Astrocyte (in vitro differentiated cells and primary cell): ENCODE results near the gene NFE2L1.

Experiments
- EZH2 ChIP-seq: IDR thresholded peaks from 2 replicates; pipeline ENCODE4 v1.6.1; 2012; ENCODE audit warnings: mild to moderate bottlenecking, low read length, inconsistent platforms; ENCODE audit not compliant: insufficient read depth
- TF ChIP-seq, protein P1 (sequence below): IDR thresholded peaks from 2 replicates; pipeline ENCODE4 v1.5.1; 2011; ENCODE audit warnings: low read depth, mild to moderate bottlenecking, inconsistent platforms, low read length, moderate library complexity; ENCODE audit not compliant: insufficient read depth

DNA sequence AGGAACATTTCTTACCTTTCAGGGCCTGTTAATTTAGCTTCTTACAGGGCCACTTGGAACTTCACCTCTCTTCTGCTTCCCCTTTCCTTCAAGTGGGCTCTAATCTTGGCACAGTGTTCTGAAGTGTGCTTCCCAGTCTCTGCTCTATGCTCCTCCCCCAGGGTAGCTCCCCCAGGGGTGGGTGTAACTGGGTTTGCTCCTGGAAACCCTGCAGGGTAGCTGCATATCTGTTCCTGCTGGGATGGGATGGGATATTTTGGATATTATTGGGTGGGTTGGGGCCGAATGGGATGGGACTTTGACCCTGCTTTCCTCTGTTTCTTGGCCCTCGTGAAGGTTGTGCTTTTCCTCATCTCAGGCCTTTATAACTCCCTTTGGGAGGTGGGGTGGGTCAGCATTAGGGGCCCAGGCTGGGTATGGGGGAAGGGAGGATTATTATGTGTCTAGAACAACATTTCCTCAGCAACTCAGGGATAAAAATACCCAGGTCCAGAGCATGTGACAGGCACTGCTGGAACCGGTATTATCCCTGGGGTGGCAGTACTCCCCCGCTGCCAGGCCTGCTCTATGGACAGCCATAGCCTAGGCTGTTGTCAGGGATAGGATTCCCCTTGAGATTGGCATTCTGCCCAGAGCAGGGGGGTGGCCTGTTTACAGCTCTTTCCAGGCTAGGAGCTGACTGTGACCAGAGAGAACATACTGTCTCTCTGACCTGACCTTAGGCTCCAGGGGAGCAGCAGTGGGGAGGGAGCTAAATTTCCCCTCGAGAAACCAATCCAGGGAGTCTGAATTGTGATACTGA, 5.0 kb downstream of the NFE2L1 start:
- TF ChIP-seq, protein P1, sequence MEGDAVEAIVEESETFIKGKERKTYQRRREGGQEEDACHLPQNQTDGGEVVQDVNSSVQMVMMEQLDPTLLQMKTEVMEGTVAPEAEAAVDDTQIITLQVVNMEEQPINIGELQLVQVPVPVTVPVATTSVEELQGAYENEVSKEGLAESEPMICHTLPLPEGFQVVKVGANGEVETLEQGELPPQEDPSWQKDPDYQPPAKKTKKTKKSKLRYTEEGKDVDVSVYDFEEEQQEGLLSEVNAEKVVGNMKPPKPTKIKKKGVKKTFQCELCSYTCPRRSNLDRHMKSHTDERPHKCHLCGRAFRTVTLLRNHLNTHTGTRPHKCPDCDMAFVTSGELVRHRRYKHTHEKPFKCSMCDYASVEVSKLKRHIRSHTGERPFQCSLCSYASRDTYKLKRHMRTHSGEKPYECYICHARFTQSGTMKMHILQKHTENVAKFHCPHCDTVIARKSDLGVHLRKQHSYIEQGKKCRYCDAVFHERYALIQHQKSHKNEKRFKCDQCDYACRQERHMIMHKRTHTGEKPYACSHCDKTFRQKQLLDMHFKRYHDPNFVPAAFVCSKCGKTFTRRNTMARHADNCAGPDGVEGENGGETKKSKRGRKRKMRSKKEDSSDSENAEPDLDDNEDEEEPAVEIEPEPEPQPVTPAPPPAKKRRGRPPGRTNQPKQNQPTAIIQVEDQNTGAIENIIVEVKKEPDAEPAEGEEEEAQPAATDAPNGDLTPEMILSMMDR = no peak
- no peak for TF ChIP-seq EZH2
